ENCODE data around the gene RAB11FIP3.
"Not testable (repeated sequence)": the region's sequence is repeated elsewhere in the genome, so short reads cannot be mapped to it uniquely, and the experiment has no call there.

RAB11FIP3 gene

GRCh38 chr16:392450-393030, 32.9 kb upstream of the RAB11FIP3 start:
- no peak for DNase-seq

- DNase-seq: no peak
Measured at GRCh38 chr16:396199-396598, 29.2 kb upstream of the RAB11FIP3 start.

GRCh38 chr16:396605-397004, 28.8 kb upstream of the RAB11FIP3 start:
- DNase-seq: peak; percentile 25 to 45

GRCh38 chr16:397135-397661, 28.3 kb upstream of the RAB11FIP3 start, which contains the start of gene NME4:
Gene NME4 (plus strand): TSS chr16:397199. CDS start chr16:397223, 24 bp downstream.
- DNase-seq: no peak

- peak in 1 of 2 experiments; percentile 25 for DNase-seq
Measured at GRCh38 chr16:397736-398332, 27.6 kb upstream of the RAB11FIP3 start.

GRCh38 chr16:398561-399339, 26.7 kb upstream of the RAB11FIP3 start:
- no peak for DNase-seq

GRCh38 chr16:399340-400019, 26.0 kb upstream of the RAB11FIP3 start:
- no peak for DNase-seq

- DNase-seq: no peak
Measured at GRCh38 chr16:400061-400591, 25.3 kb upstream of the RAB11FIP3 start.

- peak; percentile 33 to 43 for DNase-seq
Measured at GRCh38 chr16:401468-402348, 23.7 kb upstream of the RAB11FIP3 start, which contains the start of gene DECR2. Gene DECR2 (plus strand): TSS chr16:401885. CDS start chr16:401964, 79 bp downstream.

GRCh38 chr16:404971-405486, 20.4 kb upstream of the RAB11FIP3 start:
- no peak for DNase-seq

GRCh38 chr16:405548-406506, 19.6 kb upstream of the RAB11FIP3 start:
- DNase-seq: no peak

GRCh38 chr16:407253-407652, 18.2 kb upstream of the RAB11FIP3 start:
- no peak for DNase-seq

- no peak for DNase-seq
Measured at GRCh38 chr16:410516-411178, 14.8 kb upstream of the RAB11FIP3 start.

- DNase-seq: no peak
Measured at GRCh38 chr16:411576-412265, 13.7 kb upstream of the RAB11FIP3 start.

GRCh38 chr16:414395-415169, 10.9 kb upstream of the RAB11FIP3 start:
- no peak for DNase-seq

- DNase-seq: not testable (repeated sequence)
Measured at GRCh38 chr16:415170-415498, 10.3 kb upstream of the RAB11FIP3 start.

- not testable (repeated sequence) for DNase-seq
Measured at GRCh38 chr16:422179-422578, 3.3 kb upstream of the RAB11FIP3 start.

GRCh38 chr16:424033-424622, 1.3 kb upstream of the RAB11FIP3 start:
- peak in 1 of 2 experiments; percentile 2 for DNase-seq
